Memory B cell (primary cell): ENCODE measurements around the gene FILIP1.

Experiments used
- ATAC-seq: fragments of 150-1000 bp; cut with Tn5 transposase; 2 replicates; pipeline ENCODE4 v1.10.0; 2021; ENCODE audit warnings: low read depth, mild to moderate bottlenecking, moderate library complexity
- DNase-seq, 2 donors: peaks; one replicate each; pipeline ENCODE4 v3.0.0; 2022; ENCODE audit warnings: low spot score in 2 of 2
- H3K27ac Mint-ChIP-seq: one replicate; pipeline ENCODE4 v1.8.0; 2022; ENCODE audit warnings: mild to moderate bottlenecking, moderate library complexity, mixed read lengths
- H3K27me3 Mint-ChIP-seq: one replicate; pipeline ENCODE4 v1.8.0; 2022; ENCODE audit warnings: mixed read lengths
- H3K36me3 Mint-ChIP-seq: one replicate; pipeline ENCODE4 v1.8.0; 2022; ENCODE audit warnings: mild to moderate bottlenecking, mixed read lengths
- H3K4me1 Mint-ChIP-seq: one replicate; pipeline ENCODE4 v1.8.0; 2022; ENCODE audit warnings: mixed read lengths
- H3K4me3 Mint-ChIP-seq: one replicate; pipeline ENCODE4 v1.8.0; 2022; ENCODE audit warnings: mild to moderate bottlenecking, moderate library complexity, mixed read lengths
- H3K9me3 Mint-ChIP-seq: one replicate; pipeline ENCODE4 v1.8.0; 2022; ENCODE audit warnings: mixed read lengths

FILIP1 gene

GRCh38 chr6:75503291-75503690 is 9.7 kb upstream of the FILIP1 start:
- ATAC-seq (no peak), DNase-seq (no peak)
- H3K36me3 Mint-ChIP-seq, result no peaks in the 10 kb centered on the region
- no peaks in the 10 kb centered on the region for H3K9me3 Mint-ChIP-seq
- no peak overlapping the region for H3K27ac Mint-ChIP-seq
- H3K4me1 Mint-ChIP-seq, result no peaks in the 10 kb centered on the region
- no peak overlapping the region for H3K4me3 Mint-ChIP-seq
- H3K27me3 Mint-ChIP-seq, result no peaks in the 10 kb centered on the region

GRCh38 chr6:75502884-75503283 is 9.3 kb upstream of the FILIP1 start:
- H3K4me3 Mint-ChIP-seq, result no peak overlapping the region
- no peaks in the 10 kb centered on the region for H3K27me3 Mint-ChIP-seq
- ATAC-seq (no peak), DNase-seq (no peak)
- H3K9me3 Mint-ChIP-seq, result no peaks in the 10 kb centered on the region
- H3K4me1 Mint-ChIP-seq, result no peaks in the 10 kb centered on the region
- no peak overlapping the region for H3K27ac Mint-ChIP-seq
- no peaks in the 10 kb centered on the region for H3K36me3 Mint-ChIP-seq

- no peak for ATAC-seq
- Mint-ChIP-seq H3K27me3 (no peaks in the 10 kb centered on the region), H3K36me3 (no peaks in the 10 kb centered on the region), H3K9me3 (no peaks in the 10 kb centered on the region), H3K4me3 (no peak overlapping the region), H3K27ac (no peak overlapping the region), H3K4me1 (no peaks in the 10 kb centered on the region)
- DNase-seq, result no peak
Observed at GRCh38 chr6:75501756-75502155, 8.2 kb upstream of the FILIP1 start.

- Mint-ChIP-seq H3K27me3 (peaks cover 3% of the 10 kb centered on the region), H3K9me3 (no peaks in the 10 kb centered on the region), H3K36me3 (no peaks in the 10 kb centered on the region), H3K4me1 (peaks cover 4% of the 10 kb centered on the region), H3K27ac (no peak overlapping the region), H3K4me3 (no peak overlapping the region)
- ATAC-seq (no peak), DNase-seq (no peak)
Observed at GRCh38 chr6:75499640-75500039, 6.0 kb upstream of the FILIP1 start.

GRCh38 chr6:75498862-75499261 is 5.3 kb upstream of the FILIP1 start:
- no peak for DNase-seq
- peaks cover 4% of the 10 kb centered on the region for H3K4me1 Mint-ChIP-seq
- no peak for ATAC-seq
- no peaks in the 10 kb centered on the region for H3K36me3 Mint-ChIP-seq
- no peak overlapping the region for H3K4me3 Mint-ChIP-seq
- no peaks in the 10 kb centered on the region for H3K9me3 Mint-ChIP-seq
- no peak overlapping the region for H3K27ac Mint-ChIP-seq
- peaks cover 5% of the 10 kb centered on the region for H3K27me3 Mint-ChIP-seq

GRCh38 chr6:75497994-75498393 is 4.4 kb upstream of the FILIP1 start:
- no peaks in the 10 kb centered on the region for H3K36me3 Mint-ChIP-seq
- peaks cover 4% of the 10 kb centered on the region for H3K4me1 Mint-ChIP-seq
- no peak overlapping the region for H3K4me3 Mint-ChIP-seq
- no peak for ATAC-seq
- H3K27me3 Mint-ChIP-seq, result peaks cover 5% of the 10 kb centered on the region
- DNase-seq, result no peak
- no peak overlapping the region for H3K27ac Mint-ChIP-seq
- no peaks in the 10 kb centered on the region for H3K9me3 Mint-ChIP-seq

- H3K4me3 Mint-ChIP-seq, result no peak overlapping the region
- ATAC-seq (no peak), DNase-seq (no peak)
- H3K9me3 Mint-ChIP-seq, result no peaks in the 10 kb centered on the region
- H3K36me3 Mint-ChIP-seq, result no peaks in the 10 kb centered on the region
- H3K27me3 Mint-ChIP-seq, result peaks cover 8% of the 10 kb centered on the region
- no peak overlapping the region for H3K27ac Mint-ChIP-seq
- H3K4me1 Mint-ChIP-seq, result peaks cover 4% of the 10 kb centered on the region
Observed at GRCh38 chr6:75495011-75495410, 1.4 kb upstream of the FILIP1 start.

GRCh38 chr6:75494290-75494689 is 690 bp upstream of the FILIP1 start:
- H3K36me3 Mint-ChIP-seq, result no peaks in the 10 kb centered on the region
- no peak for ATAC-seq
- H3K4me3 Mint-ChIP-seq, result no peak overlapping the region
- H3K4me1 Mint-ChIP-seq, result peaks cover 4% of the 10 kb centered on the region
- H3K9me3 Mint-ChIP-seq, result no peaks in the 10 kb centered on the region
- peaks cover 8% of the 10 kb centered on the region for H3K27me3 Mint-ChIP-seq
- H3K27ac Mint-ChIP-seq, result no peak overlapping the region
- DNase-seq, result no peak

GRCh38 chr6:75492386-75493153 is 1.0 kb downstream of the FILIP1 start:
- ATAC-seq, result no peak

GRCh38 chr6:75491291-75491690 is 2.3 kb downstream of the FILIP1 start:
- DNase-seq, result no peak
- ATAC-seq, result no peak
- peaks cover 8% of the 10 kb centered on the region for H3K27me3 Mint-ChIP-seq
- no peaks in the 10 kb centered on the region for H3K36me3 Mint-ChIP-seq
- no peaks in the 10 kb centered on the region for H3K9me3 Mint-ChIP-seq
- H3K4me3 Mint-ChIP-seq, result no peak overlapping the region
- H3K27ac Mint-ChIP-seq, result no peak overlapping the region
- peaks cover 4% of the 10 kb centered on the region for H3K4me1 Mint-ChIP-seq

More at GRCh38 chr6:75492386-75493153, 1.0 kb downstream of the FILIP1 start:
- Mint-ChIP-seq H3K36me3 (no peaks in the 10 kb centered on the region), H3K4me1 (peaks cover 4% of the 10 kb centered on the region), H3K27ac (no peak overlapping the region), H3K27me3 (peaks cover 8% of the 10 kb centered on the region), H3K4me3 (no peak overlapping the region), H3K9me3 (no peaks in the 10 kb centered on the region)
- DNase-seq, result no peak

- no peak for DNase-seq
- Mint-ChIP-seq H3K4me1 (no peaks in the 10 kb centered on the region), H3K27me3 (peaks cover 7% of the 10 kb centered on the region), H3K4me3 (no peak overlapping the region), H3K9me3 (no peaks in the 10 kb centered on the region), H3K36me3 (no peaks in the 10 kb centered on the region), H3K27ac (no peak overlapping the region)
- no peak for ATAC-seq
Observed at GRCh38 chr6:75490706-75491105, 2.9 kb downstream of the FILIP1 start.

- Mint-ChIP-seq H3K9me3 (no peaks in the 10 kb centered on the region), H3K4me1 (no peaks in the 10 kb centered on the region), H3K4me3 (no peak overlapping the region), H3K27me3 (peaks cover 5% of the 10 kb centered on the region), H3K27ac (no peak overlapping the region), H3K36me3 (no peaks in the 10 kb centered on the region)
- ATAC-seq, result no peak
- DNase-seq, result no peak
Observed at GRCh38 chr6:75489025-75489424, 4.6 kb downstream of the FILIP1 start.

- no peaks in the 10 kb centered on the region for H3K9me3 Mint-ChIP-seq
- H3K4me1 Mint-ChIP-seq, result no peaks in the 10 kb centered on the region
- no peak overlapping the region for H3K4me3 Mint-ChIP-seq
- no peak overlapping the region for H3K27ac Mint-ChIP-seq
- peaks cover 5% of the 10 kb centered on the region for H3K27me3 Mint-ChIP-seq
- no peaks in the 10 kb centered on the region for H3K36me3 Mint-ChIP-seq
- no peak for ATAC-seq
- no peak for DNase-seq
Observed at GRCh38 chr6:75488033-75488432, 5.6 kb downstream of the FILIP1 start.

GRCh38 chr6:75486850-75487518 is 6.6 kb downstream of the FILIP1 start:
- no peak overlapping the region for H3K27ac Mint-ChIP-seq
- H3K4me3 Mint-ChIP-seq, result no peak overlapping the region
- peaks cover 6% of the 10 kb centered on the region for H3K27me3 Mint-ChIP-seq
- no peak for ATAC-seq
- no peak for DNase-seq
- no peaks in the 10 kb centered on the region for H3K9me3 Mint-ChIP-seq
- no peaks in the 10 kb centered on the region for H3K4me1 Mint-ChIP-seq
- H3K36me3 Mint-ChIP-seq, result no peaks in the 10 kb centered on the region

- Mint-ChIP-seq H3K27me3 (peaks cover 10% of the 10 kb centered on the region), H3K27ac (no peak overlapping the region), H3K4me3 (no peak overlapping the region), H3K9me3 (no peaks in the 10 kb centered on the region), H3K4me1 (no peaks in the 10 kb centered on the region), H3K36me3 (no peaks in the 10 kb centered on the region)
- DNase-seq (no peak), ATAC-seq (no peak)
Observed at GRCh38 chr6:75484535-75484934, 9.1 kb downstream of the FILIP1 start.
